ENCODE data around the gene SPTSSA. TPM values are rescaled to one million over a fixed set of nuclear protein-coding genes. Genes with fewer than 3 reads are reported as not detected.

Gene SPTSSA
- total and polyA plus RNA-seq, 10 of the 15 experiments (the other 5 are each of a cell fraction or from before 2014, with no cell fraction given): 9.3 to 37.7 (median 21.0) TPM

- H3K27me3 ChIP-seq (replicated peaks in 1 of 2; ENCODE audit: control insufficient read depth in 2 of 2, insufficient read depth in 2 of 2, low read length in 1 of 2): no peaks in the 10 kb centered on the region
- intact Hi-C loops (cut with micrococcal nuclease; ENCODE audit: unreplicated experiment): no loop called here
- no peaks in the 10 kb centered on the region for H4K20me1 ChIP-seq (ENCODE audit: control insufficient read depth, insufficient read depth)
- no peak overlapping the region for H3K27ac ChIP-seq (ENCODE audit: control insufficient read depth, insufficient read depth)
- in situ Hi-C loops (cut with MboI): no loop called here
- FAIRE-seq (no peak), DNase-seq (ENCODE audit: low read depth, low spot score) (no peak), ATAC-seq (no peak)
- H3K4me3 ChIP-seq: no peak overlapping the region
- ChIA-PET RAD21 (ENCODE audit: unreplicated experiment) (no interaction called here), CTCF (no interaction called here), POLR2A (interaction anchor here (0.6 kb wide), 1 partner anchor 69 kb away, joined by 3 read pairs; no protein-coding TSS in a partner anchor), SMC1A (ENCODE audit: uncharacterized antibody, unreplicated experiment) (no interaction called here)
- H3K4me2 ChIP-seq (ENCODE audit: control insufficient read depth, insufficient read depth): no peak overlapping the region
- no peaks in the 10 kb centered on the region; the same call in 2 of the 3 replicates for H3K9me3 ChIP-seq (replicated peaks; ENCODE audit: control insufficient read depth, insufficient read depth, low read length)
- 60% methylated on average over 2 of the region's 2 CpGs for WGBS (ENCODE audit: insufficient coverage, insufficient replicate concordance, low lambda C conversion rate, missing lambda C conversion rate)
- no TSS peak for BruUV-seq (replicated peaks)
- H3K9ac ChIP-seq (ENCODE audit: control insufficient read depth, insufficient read depth, low read length): no peak overlapping the region
- TF ChIP-seq ZNF207 (IDR thresholded peaks at IDR 0.05; ENCODE audit: borderline replicate concordance): no peak
- TF ChIP-seq SMARCA5 (IDR thresholded peaks at IDR 0.05): no peak
- TF ChIP-seq FOS (IDR thresholded peaks at IDR 0.05; ENCODE audit: borderline replicate concordance, extremely low read depth, insufficient read length): no peak
- TF ChIP-seq BCL3 (IDR thresholded peaks at IDR 0.05; ENCODE audit: borderline replicate concordance, insufficient read depth, low read depth, low read length, poor library complexity, severe bottlenecking): no peak
- TF ChIP-seq ASH2L (IDR thresholded peaks at IDR 0.05; ENCODE audit: borderline replicate concordance, low read depth): no peak
- no peak for TF ChIP-seq SIX5 (IDR thresholded peaks at IDR 0.05; ENCODE audit: low read depth, low read length, severe bottlenecking)
- TF ChIP-seq POLR2AphosphoS5 (IDR thresholded peaks at IDR 0.05; ENCODE audit: low read length): no peak
- TF ChIP-seq BHLHE40 (IDR thresholded peaks at IDR 0.05; ENCODE audit: borderline replicate concordance in 1 of 2, low read depth in 2 of 2, low read length in 1 of 2): no peak
- TF ChIP-seq HDGF (IDR thresholded peaks at IDR 0.05): no peak
- no peak for TF ChIP-seq CHD1 (IDR thresholded peaks at IDR 0.05; ENCODE audit: low read depth, low read length)
- no peak for TF ChIP-seq SMAD5 (IDR thresholded peaks at IDR 0.05; ENCODE audit: low read depth)
- TF ChIP-seq YBX1 (IDR thresholded peaks at IDR 0.05): no peak
- TF ChIP-seq SREBF2 (IDR thresholded peaks at IDR 0.05; ENCODE audit: low read length): no peak
- no peak for TF ChIP-seq SMC3 (IDR thresholded peaks at IDR 0.05; ENCODE audit: borderline replicate concordance, low read length)
- TF ChIP-seq RAD51 (IDR thresholded peaks at IDR 0.05): no peak
- TF ChIP-seq NKRF (conservative IDR thresholded peaks at IDR 0.05): no peak
- no peak for TF ChIP-seq ZBTB4 (CRISPR knock-in tag; IDR thresholded peaks at IDR 0.05)
- no peak overlapping the region for H2AFZ ChIP-seq (ENCODE audit: control insufficient read depth, low read depth, low read length)
- H3K36me3 ChIP-seq (ENCODE audit: control insufficient read depth in 2 of 2, insufficient read depth in 2 of 2, low read length in 1 of 2): no peaks in the 10 kb centered on the region
- H3K79me2 ChIP-seq (ENCODE audit: control insufficient read depth, insufficient read depth, low read length): no peaks in the 10 kb centered on the region
- H3K4me1 ChIP-seq (ENCODE audit: control insufficient read depth, insufficient read depth, low read length): no peaks in the 10 kb centered on the region
Observed at GRCh38 chr14:34424488-34424887, 37.6 kb downstream of the SPTSSA start.
